ENCODE measurements around the gene PRDM15. TPM values are rescaled to one million over a fixed set of nuclear protein-coding genes. Genes with fewer than 3 reads are reported as not detected.

The PRDM15 gene
- total and polyA plus RNA-seq, 2 experiments from 2014 or later, result 2.3 to 4.2 TPM

DNA sequence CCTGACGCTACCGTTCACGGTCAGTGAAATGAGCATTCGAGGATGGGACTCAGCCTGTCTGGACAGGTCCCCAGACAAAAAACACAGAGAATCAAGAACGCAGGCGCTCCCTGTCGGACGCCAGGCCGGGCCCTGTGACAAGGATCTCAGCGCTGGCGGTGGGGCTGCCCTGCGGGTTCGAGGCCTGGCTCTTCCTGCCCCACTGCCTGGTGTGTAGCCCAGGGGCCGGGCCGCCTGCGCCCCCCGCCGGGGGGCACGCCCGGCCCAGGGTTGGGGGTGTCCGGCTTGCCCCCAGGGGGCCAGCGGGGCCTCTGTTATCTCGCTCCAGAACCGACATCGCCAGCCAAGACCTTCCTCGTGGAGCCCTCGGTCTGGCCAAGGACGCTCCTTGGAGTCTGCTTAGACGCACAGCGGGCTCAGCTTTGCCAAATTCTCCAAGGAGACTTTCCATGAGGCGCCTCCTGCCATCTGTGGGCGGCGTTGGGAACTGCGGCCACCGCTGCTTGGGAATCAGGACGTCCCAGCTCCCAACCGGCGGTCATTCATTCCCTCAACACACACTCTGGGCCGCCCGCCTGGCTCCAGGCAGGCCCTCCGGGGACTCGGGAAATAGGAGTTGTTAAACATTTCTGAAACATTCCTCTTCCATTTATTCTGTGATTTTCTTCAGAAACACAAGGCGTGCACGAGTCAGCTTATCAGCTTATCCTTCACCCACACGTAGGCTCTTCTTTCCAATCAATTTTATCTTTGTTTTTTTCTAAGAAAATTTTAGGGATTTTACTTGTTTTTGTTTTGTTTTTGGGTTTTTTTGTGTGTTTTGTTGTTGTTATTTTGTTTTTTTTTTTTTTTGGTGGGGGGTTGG lies 101.0 kb downstream of the PRDM15 start:
- TF ChIP-seq EZH2 (IDR thresholded peaks at IDR 0.05; ENCODE audit: insufficient read depth, poor library complexity, severe bottlenecking) (no peak), EZH2phosphoT487 (IDR thresholded peaks at IDR 0.05; ENCODE audit: insufficient read depth, low read depth) (no peak)
- Histone ChIP-seq H2AFZ (peak overlapping the region; percentile 76), H3K27ac (peak overlapping the region; percentile 57), H4K20me1 (ENCODE audit: insufficient read depth) (no peaks in the 10 kb centered on the region), H3K27me3 (replicated peaks; ENCODE audit: insufficient read depth) (no peaks in the 10 kb centered on the region), H3K9me2 (ENCODE audit: insufficient read depth) (no peaks in the 10 kb centered on the region), H3K4me3 (peak overlapping the region; percentile 47), H3K9me3 (ENCODE audit: low read depth) (no peaks in the 10 kb centered on the region), H3F3A (ENCODE audit: insufficient read depth) (no peaks in the 10 kb centered on the region), H3K4me2 (ENCODE audit: unreplicated experiment) (peak overlapping the region; percentile 33), H3K36me3 (ENCODE audit: low read depth) (no peaks in the 10 kb centered on the region), H3K9ac (peak overlapping the region; percentile 76), H3K79me2 (ENCODE audit: insufficient read depth) (no peaks in the 10 kb centered on the region), H3K4me1 (ENCODE audit: insufficient read depth) (peaks cover 7% of the 10 kb centered on the region; the same call in 1 of the 2 replicates)
- WGBS, 2 experiments (ENCODE audit: low coverage in 1 of 2, low lambda C conversion rate in 2 of 2, missing lambda C conversion rate in 2 of 2), result 9 to 11% methylated on average over 40 to 45 of the region's 45 CpGs
- in situ Hi-C loops (cut with MboI), result no loop called here
- peak; percentile 97 for DNase-seq

GRCh38 chr21:41776778-41777177 lies 102.4 kb downstream of the PRDM15 start:
- Histone ChIP-seq H2AFZ (no peak overlapping the region), H3K4me2 (ENCODE audit: unreplicated experiment) (no peak overlapping the region), H3K27me3 (replicated peaks; ENCODE audit: insufficient read depth) (no peaks in the 10 kb centered on the region), H3K9me2 (ENCODE audit: insufficient read depth) (no peaks in the 10 kb centered on the region), H3F3A (ENCODE audit: insufficient read depth) (no peaks in the 10 kb centered on the region), H3K9ac (no peak overlapping the region), H3K9me3 (ENCODE audit: low read depth) (no peaks in the 10 kb centered on the region), H3K36me3 (ENCODE audit: low read depth) (no peaks in the 10 kb centered on the region), H3K27ac (no peak overlapping the region), H3K4me1 (ENCODE audit: insufficient read depth) (peaks cover 7% of the 10 kb centered on the region; the same call in 1 of the 2 replicates), H3K79me2 (ENCODE audit: insufficient read depth) (no peaks in the 10 kb centered on the region), H4K20me1 (ENCODE audit: insufficient read depth) (no peaks in the 10 kb centered on the region), H3K4me3 (no peak overlapping the region)
- TF ChIP-seq EZH2 (IDR thresholded peaks at IDR 0.05; ENCODE audit: insufficient read depth, poor library complexity, severe bottlenecking), result no peak
- TF ChIP-seq EZH2phosphoT487 (IDR thresholded peaks at IDR 0.05; ENCODE audit: insufficient read depth, low read depth), result no peak
- in situ Hi-C loops (cut with MboI), result no loop called here
- no peak for DNase-seq
- 91 to 98% methylated on average over 4 of the region's 4 CpGs for WGBS, 2 experiments (ENCODE audit: low coverage in 1 of 2, low lambda C conversion rate in 2 of 2, missing lambda C conversion rate in 2 of 2)

- no peak for TF ChIP-seq EZH2phosphoT487 (IDR thresholded peaks at IDR 0.05; ENCODE audit: insufficient read depth, low read depth)
- TF ChIP-seq EZH2 (IDR thresholded peaks at IDR 0.05; ENCODE audit: insufficient read depth, poor library complexity, severe bottlenecking), result no peak
- Histone ChIP-seq H3K79me2 (ENCODE audit: insufficient read depth) (no peaks in the 10 kb centered on the region), H3K9me2 (ENCODE audit: insufficient read depth) (no peaks in the 10 kb centered on the region), H3K4me2 (ENCODE audit: unreplicated experiment) (no peak overlapping the region), H3K27ac (no peak overlapping the region), H4K20me1 (ENCODE audit: insufficient read depth) (no peaks in the 10 kb centered on the region), H3K36me3 (ENCODE audit: low read depth) (no peaks in the 10 kb centered on the region), H3K4me3 (no peak overlapping the region), H3F3A (ENCODE audit: insufficient read depth) (no peaks in the 10 kb centered on the region), H3K9ac (no peak overlapping the region), H3K4me1 (ENCODE audit: insufficient read depth) (peaks cover 7% of the 10 kb centered on the region; the same call in 1 of the 2 replicates), H2AFZ (no peak overlapping the region), H3K27me3 (replicated peaks; ENCODE audit: insufficient read depth) (no peaks in the 10 kb centered on the region), H3K9me3 (ENCODE audit: low read depth) (no peaks in the 10 kb centered on the region)
- WGBS, 2 experiments (ENCODE audit: low coverage in 1 of 2, low lambda C conversion rate in 2 of 2, missing lambda C conversion rate in 2 of 2), result 86 to 96% methylated on average over 3 of the region's 3 CpGs
- in situ Hi-C loops (cut with MboI), result no loop called here
- DNase-seq, result no peak
These were observed 104.0 kb downstream of the PRDM15 start for GRCh38 chr21:41775149-41775472.

DNA sequence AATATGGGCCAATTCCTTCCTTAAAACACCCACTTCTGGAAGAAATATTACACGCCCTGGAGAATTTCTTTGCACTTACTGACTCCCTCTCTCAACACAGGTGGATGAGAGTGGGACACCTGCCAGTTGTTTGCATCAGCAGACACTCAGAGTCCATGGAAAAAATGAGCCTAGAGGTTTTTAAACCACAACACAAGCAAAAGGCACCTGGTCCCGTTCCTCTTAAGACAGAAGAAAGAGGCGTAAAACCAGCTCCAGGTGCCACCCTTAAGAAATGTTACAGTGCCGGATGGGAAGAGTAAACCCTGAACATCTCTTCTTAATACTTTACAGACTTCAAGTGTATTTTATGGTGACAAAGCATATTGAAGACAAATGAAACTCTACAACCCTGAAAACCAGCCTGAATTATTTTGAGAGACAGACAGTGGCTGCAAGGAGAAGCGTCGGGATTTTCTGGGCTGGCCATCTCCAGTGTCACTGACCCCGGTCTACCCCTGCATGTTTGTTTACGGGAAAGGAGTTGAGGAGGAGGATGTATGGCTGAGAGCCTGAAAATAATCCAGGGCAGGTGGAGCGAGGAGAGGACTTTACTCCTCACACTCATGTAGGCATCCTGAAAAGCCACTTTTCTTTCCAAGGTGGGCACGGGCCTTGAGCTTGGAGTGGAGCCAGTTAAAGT lies 104.5 kb downstream of the PRDM15 start:
- DNase-seq, result no peak
- Histone ChIP-seq H3K9me2 (ENCODE audit: insufficient read depth) (no peaks in the 10 kb centered on the region), H3K4me2 (ENCODE audit: unreplicated experiment) (no peak overlapping the region), H3K4me1 (ENCODE audit: insufficient read depth) (peaks cover 7% of the 10 kb centered on the region; the same call in 1 of the 2 replicates), H3K9me3 (ENCODE audit: low read depth) (no peaks in the 10 kb centered on the region), H3F3A (ENCODE audit: insufficient read depth) (no peaks in the 10 kb centered on the region), H3K27ac (no peak overlapping the region), H3K36me3 (ENCODE audit: low read depth) (no peaks in the 10 kb centered on the region), H3K79me2 (ENCODE audit: insufficient read depth) (no peaks in the 10 kb centered on the region), H2AFZ (no peak overlapping the region), H3K27me3 (replicated peaks; ENCODE audit: insufficient read depth) (no peaks in the 10 kb centered on the region), H3K9ac (no peak overlapping the region), H3K4me3 (no peak overlapping the region), H4K20me1 (ENCODE audit: insufficient read depth) (no peaks in the 10 kb centered on the region)
- in situ Hi-C loops (cut with MboI), result loop anchor here (5.0 kb wide), 1 partner anchor 162 kb away; no protein-coding TSS in a partner anchor
- 61 to 62% methylated on average over 10 of the region's 10 CpGs for WGBS, 2 experiments (ENCODE audit: low coverage in 1 of 2, low lambda C conversion rate in 2 of 2, missing lambda C conversion rate in 2 of 2)
- TF ChIP-seq EZH2 (IDR thresholded peaks at IDR 0.05; ENCODE audit: insufficient read depth, poor library complexity, severe bottlenecking) (no peak), EZH2phosphoT487 (IDR thresholded peaks at IDR 0.05; ENCODE audit: insufficient read depth, low read depth) (no peak)
